ENCODE data around the gene SERPINA3.
"Not testable (repeated sequence)": the region's sequence is repeated elsewhere in the genome, so short reads cannot be mapped to it uniquely, and the experiment has no call there.

Gene SERPINA3

DNA sequence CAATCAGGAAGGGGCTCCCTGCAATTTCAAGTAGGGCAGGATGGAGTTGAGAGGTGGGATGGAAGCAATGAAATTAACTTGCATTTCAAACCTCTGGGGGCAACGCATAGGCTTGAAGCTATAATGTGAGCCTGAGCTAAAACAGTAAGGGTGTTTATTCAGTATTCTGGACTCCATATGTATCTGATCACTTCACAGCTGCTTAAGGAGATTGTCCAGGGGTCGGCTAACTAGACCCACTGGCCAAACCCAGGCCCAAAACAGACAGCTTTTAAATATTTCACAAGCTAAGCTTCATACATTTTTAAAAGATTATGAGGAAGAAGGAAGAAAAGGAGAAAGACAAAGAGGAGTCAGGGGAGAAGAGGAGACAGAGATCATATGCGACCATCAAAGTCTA is 6.8 kb upstream of the SERPINA3 start:
- DNase-seq (ENCODE audit: low read depth) = no peak
- H3K4me3 ChIP-seq (ENCODE audit: low read depth, low read length) = no peak overlapping the region

DNA sequence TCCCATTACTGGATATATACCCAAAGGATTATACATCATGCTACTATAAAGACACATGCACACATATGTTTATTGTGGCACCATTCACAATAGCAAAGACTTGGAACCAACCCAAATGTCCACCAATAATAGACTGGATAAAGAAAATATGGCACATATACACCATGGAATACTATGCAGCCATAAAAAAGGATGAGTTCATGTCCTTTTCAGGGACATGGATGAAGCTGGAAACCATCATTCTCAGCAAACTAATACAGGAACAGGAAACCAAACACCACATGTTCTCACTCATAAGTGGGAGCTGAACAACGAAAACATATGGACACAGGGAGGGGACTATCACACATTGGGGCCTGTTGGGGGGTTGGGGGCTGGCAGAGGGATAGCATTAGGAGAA is 3.2 kb upstream of the SERPINA3 start:
- not testable (repeated sequence) for DNase-seq (ENCODE audit: low read depth)

GRCh38 chr14:94611179-94611578 is 1.0 kb upstream of the SERPINA3 start:
- no peak overlapping the region for H3K4me3 ChIP-seq (ENCODE audit: low read depth, low read length)
- DNase-seq (ENCODE audit: low read depth) = no peak

More for the DNA sequence above, 3.2 kb upstream of the SERPINA3 start:
- H3K4me3 ChIP-seq (ENCODE audit: low read depth, low read length) = not testable (repeated sequence)

GRCh38 chr14:94612580-94613554 is 676 bp downstream of the SERPINA3 start:
- DNase-seq (ENCODE audit: low read depth) = no peak
- H3K4me3 ChIP-seq (ENCODE audit: low read depth, low read length) = no peak overlapping the region

- DNase-seq (ENCODE audit: low read depth) = no peak
- H3K4me3 ChIP-seq (ENCODE audit: low read depth, low read length) = no peak overlapping the region
These were observed 1.8 kb downstream of the SERPINA3 start for GRCh38 chr14:94613720-94614644.

- H3K4me3 ChIP-seq (ENCODE audit: low read depth, low read length) = no peak overlapping the region
- DNase-seq (ENCODE audit: low read depth) = no peak
These were observed 2.6 kb downstream of the SERPINA3 start for GRCh38 chr14:94614802-94615201.

- H3K4me3 ChIP-seq (ENCODE audit: low read depth, low read length) = no peak overlapping the region
- no peak for DNase-seq (ENCODE audit: low read depth)
These were observed 3.1 kb downstream of the SERPINA3 start for GRCh38 chr14:94615254-94615653.

DNA sequence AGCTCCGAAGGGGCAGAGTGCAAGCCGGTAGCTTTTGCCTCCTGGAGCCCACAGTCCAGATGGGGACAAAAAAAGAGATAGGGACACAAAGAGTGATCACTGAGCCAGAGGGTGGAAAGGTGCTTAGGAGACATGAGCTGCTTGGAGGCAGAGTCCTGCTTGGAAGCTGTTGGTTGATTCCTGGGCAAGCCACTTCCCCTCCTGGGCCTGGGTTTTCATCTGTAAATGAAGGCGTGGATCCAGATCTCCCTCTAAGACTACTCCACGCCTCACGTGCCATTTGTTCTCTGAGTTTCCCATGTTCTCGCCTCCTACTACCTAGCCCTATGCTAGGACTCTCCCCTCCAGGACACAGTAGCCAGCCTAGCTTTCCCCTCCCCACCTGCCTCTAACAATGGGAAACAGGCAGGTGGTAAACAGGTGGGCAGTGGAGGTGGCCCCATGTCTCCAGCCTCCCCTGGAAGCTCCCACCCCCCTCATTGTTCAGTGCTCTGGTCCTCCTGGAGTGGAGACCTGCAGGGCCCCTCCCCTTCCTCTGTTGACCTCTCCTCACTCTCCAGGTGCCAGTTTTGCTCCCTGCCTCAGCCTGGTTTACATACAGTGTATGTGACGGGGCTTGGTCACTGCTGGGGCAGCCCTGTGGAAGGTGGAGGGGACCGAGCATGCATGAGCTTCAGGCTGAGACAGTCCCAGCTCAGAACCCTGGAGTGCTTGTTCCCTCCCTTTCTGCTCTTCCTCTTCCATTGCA is 3.8 kb downstream of the SERPINA3 start:
- H3K4me3 ChIP-seq (ENCODE audit: low read depth, low read length) = no peak overlapping the region
- DNase-seq (ENCODE audit: low read depth) = no peak

- no peak overlapping the region for H3K4me3 ChIP-seq (ENCODE audit: low read depth, low read length)
- DNase-seq (ENCODE audit: low read depth) = no peak
These were observed 5.3 kb downstream of the SERPINA3 start for GRCh38 chr14:94617366-94617941.

- no peak for DNase-seq (ENCODE audit: low read depth)
- H3K4me3 ChIP-seq (ENCODE audit: low read depth, low read length) = no peak overlapping the region
These were observed 6.0 kb downstream of the SERPINA3 start for GRCh38 chr14:94617988-94618822.

- DNase-seq (ENCODE audit: low read depth) = no peak
- H3K4me3 ChIP-seq (ENCODE audit: low read depth, low read length) = no peak overlapping the region
These were observed 7.1 kb downstream of the SERPINA3 start for GRCh38 chr14:94619297-94619696.

- H3K4me3 ChIP-seq (ENCODE audit: low read depth, low read length) = no peak overlapping the region
- DNase-seq (ENCODE audit: low read depth) = no peak
These were observed 8.4 kb downstream of the SERPINA3 start for GRCh38 chr14:94620597-94620996.

DNA sequence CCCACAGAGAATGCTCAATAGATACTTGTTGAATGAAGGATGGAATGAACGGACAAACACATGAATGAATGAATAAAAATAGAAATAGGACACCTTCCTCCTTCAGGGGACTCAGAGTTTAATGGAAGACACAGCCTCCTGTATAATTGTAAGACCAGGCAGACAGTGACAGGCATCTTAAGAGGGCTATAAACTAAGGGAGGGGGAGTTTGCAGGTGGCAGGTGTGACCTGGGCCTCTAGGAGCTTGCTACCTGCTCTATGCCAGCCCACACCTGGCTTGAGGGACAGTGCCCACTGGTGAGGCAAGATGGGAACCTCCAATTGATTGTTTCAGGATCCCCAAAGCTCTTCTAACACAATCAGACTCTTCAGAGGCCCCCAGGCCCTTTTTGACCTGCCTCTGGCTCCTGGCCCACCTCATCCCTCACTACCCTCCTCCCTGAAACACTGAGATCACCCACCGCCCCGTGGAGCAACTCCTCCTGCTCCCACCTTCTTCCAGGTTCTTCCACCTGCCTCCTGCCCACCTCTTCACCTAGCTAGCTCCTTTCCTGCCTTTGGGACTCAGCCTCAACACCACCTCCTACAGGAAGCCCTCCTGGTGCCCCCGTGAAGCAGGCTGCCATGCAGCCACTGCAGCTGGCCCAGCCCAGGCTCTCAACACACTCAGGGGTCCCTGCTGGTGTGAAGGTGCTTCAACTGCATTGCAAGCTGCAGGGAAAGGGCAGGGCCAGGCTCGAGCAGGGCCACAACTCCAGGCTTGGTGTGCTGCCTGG is 9.4 kb downstream of the SERPINA3 start:
- no peak overlapping the region for H3K4me3 ChIP-seq (ENCODE audit: low read depth, low read length)
- DNase-seq (ENCODE audit: low read depth) = no peak

- no peak for DNase-seq (ENCODE audit: low read depth)
- H3K4me3 ChIP-seq (ENCODE audit: low read depth, low read length) = no peak overlapping the region
These were observed 10.6 kb downstream of the SERPINA3 start for GRCh38 chr14:94622653-94623421.

- no peak for DNase-seq (ENCODE audit: low read depth)
These were observed 11.2 kb downstream of the SERPINA3 start for GRCh38 chr14:94623422-94623809.

DNA sequence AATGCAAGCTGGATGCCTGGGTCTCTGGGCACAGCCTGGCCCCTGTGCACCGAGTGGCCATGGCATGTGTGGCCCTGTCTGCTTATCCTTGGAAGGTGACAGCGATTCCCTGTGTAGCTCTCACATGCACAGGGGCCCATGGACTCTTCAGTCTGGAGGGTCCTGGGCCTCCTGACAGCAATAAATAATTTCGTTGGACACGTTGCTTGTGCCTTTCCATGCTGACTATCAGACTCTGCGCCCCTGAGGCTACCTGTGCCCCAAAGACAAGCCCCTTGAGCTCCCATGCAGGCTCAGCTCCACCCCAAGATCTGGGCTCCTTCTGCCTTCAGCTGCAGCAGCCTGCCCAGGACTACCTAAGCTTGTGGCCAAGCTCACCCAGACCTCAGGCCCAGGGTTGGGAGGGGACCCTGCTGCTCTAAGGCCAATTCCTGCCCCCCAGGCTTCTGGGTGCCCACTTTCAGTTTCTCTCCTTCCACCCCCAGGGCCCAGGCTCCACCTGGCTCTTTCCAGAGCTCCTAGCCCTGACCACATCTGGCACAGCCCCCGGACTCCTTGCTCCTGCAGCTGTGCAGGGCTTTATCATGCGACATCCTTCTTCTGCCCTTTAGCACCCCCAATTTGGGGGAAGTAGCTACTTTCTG is 11.8 kb downstream of the SERPINA3 start:
- no peak overlapping the region for H3K4me3 ChIP-seq (ENCODE audit: low read depth, low read length)
- no peak for DNase-seq (ENCODE audit: low read depth)

More at GRCh38 chr14:94623422-94623809, 11.2 kb downstream of the SERPINA3 start:
- H3K4me3 ChIP-seq (ENCODE audit: low read depth, low read length) = no peak overlapping the region
